SU-DHL-6 (cell line): Measurements from ENCODE around the gene SPG7.

ENCODE experiments used
- H2AFZ ChIP-seq: fragments of 200-600 bp; sonication (generic); 2 replicates; pipeline ENCODE4 v1.6.1; 2014; ENCODE audit warnings: low read depth, mild to moderate bottlenecking, moderate library complexity, mixed read lengths, antibody characterized with exemption, low read length; ENCODE audit not compliant: severe bottlenecking
- H3F3A ChIP-seq: fragments of 200-600 bp; shearing (Covaris generic); 2 replicates; pipeline ENCODE4 v1.6.0; 2016; ENCODE audit warnings: antibody characterized with exemption, mild to moderate bottlenecking; ENCODE audit not compliant: insufficient read depth
- H3K27ac ChIP-seq: fragments of 200-600 bp; sonication (generic); 2 replicates; pipeline ENCODE4 v1.5.1; 2016; ENCODE audit warnings: low read depth, mild to moderate bottlenecking, low read length, moderate library complexity, mixed read lengths
- H3K27me3 ChIP-seq: fragments of 200-600 bp; sonication (generic), shearing (Covaris generic); 2 replicates; pipeline ENCODE4 v1.6.0; 2014; ENCODE audit warnings: mild to moderate bottlenecking, low read length
- H3K36me3 ChIP-seq: fragments of 200-600 bp; sonication (generic); 2 replicates; pipeline ENCODE4 v1.6.1; 2014; ENCODE audit warnings: mild to moderate bottlenecking, low read length, mixed read lengths
- H3K4me2 ChIP-seq: fragments of 300-600, 200-600 bp; shearing (Covaris generic), sonication (generic); 2 replicates; pipeline ENCODE4 v1.6.0; 2014; ENCODE audit warnings: low read length, low read depth, mild to moderate bottlenecking; ENCODE audit not compliant: poor library complexity, severe bottlenecking
- H3K4me3 ChIP-seq: fragments of 200-600 bp; sonication (generic); 2 replicates; pipeline ENCODE4 v1.5.1; 2014; ENCODE audit warnings: antibody characterized with exemption, low read length, mild to moderate bottlenecking, mixed read lengths; ENCODE audit not compliant: insufficient read depth, poor library complexity, severe bottlenecking
- H3K79me2 ChIP-seq: fragments of 200-600 bp; sonication (generic); 2 replicates; pipeline ENCODE4 v1.6.1; 2014; ENCODE audit warnings: mild to moderate bottlenecking, low read length, moderate library complexity; ENCODE audit not compliant: insufficient read depth
- H3K9ac ChIP-seq: fragments of 200-600 bp; sonication (generic); 2 replicates; pipeline ENCODE4 v1.7.0; 2014; ENCODE audit warnings: mild to moderate bottlenecking, low read length
- H3K9me2 ChIP-seq: fragments of 200-600 bp; sonication (generic); replicated peaks from 2 replicates; pipeline ENCODE4 v1.6.1; 2014; ENCODE audit warnings: low read length; ENCODE audit not compliant: insufficient read depth
- H3K9me3 ChIP-seq: fragments of 200-600 bp; sonication (generic); 2 replicates; pipeline ENCODE4 v1.6.1; 2014; ENCODE audit warnings: low read length, mixed read lengths; ENCODE audit not compliant: insufficient read depth
- H4K20me1 ChIP-seq: fragments of 200-600 bp; sonication (generic); 2 replicates; pipeline ENCODE4 v1.6.1; 2014; ENCODE audit warnings: low read depth, mild to moderate bottlenecking, antibody characterized with exemption, low read length, moderate library complexity, mixed read lengths
- EZH2phosphoT487 ChIP-seq: fragments of 200-600 bp; sonication (generic), shearing (Covaris generic); conservative IDR thresholded peaks from 2 replicates; pipeline ENCODE4 v1.6.1; 2018; ENCODE audit warnings: mild to moderate bottlenecking, antibody characterized with exemption, low read length, moderate library complexity, mixed read lengths
- TF ChIP-seq, protein P1 (sequence below): fragments of 200-600 bp; sonication (generic); IDR thresholded peaks from one replicate; pipeline ENCODE4 v1.5.1; 2017; ENCODE audit warnings: antibody characterized with exemption, mild to moderate bottlenecking, low read length, moderate library complexity; ENCODE audit not compliant: insufficient read depth, poor library complexity, severe bottlenecking

The SPG7 gene

GRCh38 chr16:89595330-89596060 is 87.3 kb downstream of the SPG7 start:
- Histone ChIP-seq H3K4me2 (no peak overlapping the region), H3F3A (no peaks in the 10 kb centered on the region), H3K9me3 (no peaks in the 10 kb centered on the region), H2AFZ (no peak overlapping the region), H3K4me3 (no peak overlapping the region), H3K27me3 (no peaks in the 10 kb centered on the region), H4K20me1 (no peaks in the 10 kb centered on the region), H3K27ac (no peak overlapping the region), H3K9ac (no peak overlapping the region), H3K9me2 (no peaks in the 10 kb centered on the region), H3K79me2 (no peaks in the 10 kb centered on the region), H3K36me3 (no peaks in the 10 kb centered on the region)
- TF ChIP-seq EZH2phosphoT487, result no peak
- TF ChIP-seq, protein P1, sequence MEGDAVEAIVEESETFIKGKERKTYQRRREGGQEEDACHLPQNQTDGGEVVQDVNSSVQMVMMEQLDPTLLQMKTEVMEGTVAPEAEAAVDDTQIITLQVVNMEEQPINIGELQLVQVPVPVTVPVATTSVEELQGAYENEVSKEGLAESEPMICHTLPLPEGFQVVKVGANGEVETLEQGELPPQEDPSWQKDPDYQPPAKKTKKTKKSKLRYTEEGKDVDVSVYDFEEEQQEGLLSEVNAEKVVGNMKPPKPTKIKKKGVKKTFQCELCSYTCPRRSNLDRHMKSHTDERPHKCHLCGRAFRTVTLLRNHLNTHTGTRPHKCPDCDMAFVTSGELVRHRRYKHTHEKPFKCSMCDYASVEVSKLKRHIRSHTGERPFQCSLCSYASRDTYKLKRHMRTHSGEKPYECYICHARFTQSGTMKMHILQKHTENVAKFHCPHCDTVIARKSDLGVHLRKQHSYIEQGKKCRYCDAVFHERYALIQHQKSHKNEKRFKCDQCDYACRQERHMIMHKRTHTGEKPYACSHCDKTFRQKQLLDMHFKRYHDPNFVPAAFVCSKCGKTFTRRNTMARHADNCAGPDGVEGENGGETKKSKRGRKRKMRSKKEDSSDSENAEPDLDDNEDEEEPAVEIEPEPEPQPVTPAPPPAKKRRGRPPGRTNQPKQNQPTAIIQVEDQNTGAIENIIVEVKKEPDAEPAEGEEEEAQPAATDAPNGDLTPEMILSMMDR, result no peak

DNA sequence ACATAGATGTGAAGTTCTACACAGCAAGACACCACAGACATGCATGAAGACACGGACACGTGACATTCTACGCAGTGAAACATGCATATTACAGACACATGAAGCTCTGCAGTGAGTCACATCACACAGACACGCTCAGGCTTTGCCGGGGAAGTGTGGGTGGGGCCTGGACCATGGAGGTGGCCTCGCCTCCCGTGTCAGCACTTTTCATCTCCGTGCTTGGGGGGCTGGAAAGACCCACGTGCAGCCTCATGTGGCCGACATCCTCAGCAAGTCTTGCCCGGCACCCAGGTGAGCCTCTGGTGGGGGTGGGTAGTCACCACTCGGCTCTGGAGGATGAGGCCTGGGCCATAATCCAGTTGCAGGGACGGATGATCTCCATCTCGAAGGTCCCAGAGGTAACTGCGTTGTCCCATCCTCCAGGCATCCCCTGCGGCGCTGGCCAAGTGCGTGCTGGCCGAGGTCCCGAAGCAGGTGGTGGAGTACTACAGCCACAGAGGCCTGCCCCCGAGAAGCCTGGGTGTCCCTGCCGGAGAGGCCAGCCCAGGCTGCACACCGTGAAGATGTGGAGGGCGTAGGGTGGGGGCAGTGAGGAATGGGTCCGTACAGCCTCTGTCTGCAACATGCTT is 88.0 kb downstream of the SPG7 start:
- H3K27me3 ChIP-seq, result no peaks in the 10 kb centered on the region
- H3K9me3 ChIP-seq, result no peaks in the 10 kb centered on the region
- H3K27ac ChIP-seq, result no peak overlapping the region
- H3K4me2 ChIP-seq, result no peak overlapping the region
- H3K9me2 ChIP-seq, result no peaks in the 10 kb centered on the region
- no peaks in the 10 kb centered on the region for H4K20me1 ChIP-seq
- no peak overlapping the region for H3K9ac ChIP-seq
- no peak overlapping the region for H2AFZ ChIP-seq
- no peak for TF ChIP-seq EZH2phosphoT487
- H3K79me2 ChIP-seq, result no peaks in the 10 kb centered on the region
- H3F3A ChIP-seq, result no peaks in the 10 kb centered on the region
- no peaks in the 10 kb centered on the region for H3K36me3 ChIP-seq
- no peak overlapping the region for H3K4me3 ChIP-seq

- TF ChIP-seq, protein P1, result no peak
- TF ChIP-seq EZH2phosphoT487, result no peak
- no peak overlapping the region for H3K9ac ChIP-seq
Observed at GRCh38 chr16:89596957-89597649, 88.9 kb downstream of the SPG7 start.

More at GRCh38 chr16:89596957-89597649, 88.9 kb downstream of the SPG7 start:
- H3K9me2 ChIP-seq, result no peaks in the 10 kb centered on the region
- H3K27ac ChIP-seq, result no peak overlapping the region
- no peak overlapping the region for H3K4me2 ChIP-seq
- H2AFZ ChIP-seq, result no peak overlapping the region
- H3K4me3 ChIP-seq, result no peak overlapping the region
- no peaks in the 10 kb centered on the region for H4K20me1 ChIP-seq
- no peaks in the 10 kb centered on the region for H3K9me3 ChIP-seq
- no peaks in the 10 kb centered on the region for H3K36me3 ChIP-seq
- no peaks in the 10 kb centered on the region for H3F3A ChIP-seq
- no peaks in the 10 kb centered on the region for H3K27me3 ChIP-seq
- no peaks in the 10 kb centered on the region for H3K79me2 ChIP-seq
